HEK293 (cell line): Measurements from ENCODE around the gene CACNA2D3.
A peak's percentile ranks its signal among the peaks of the same experiment; 100 is the strongest.
"Not testable (repeated sequence)": the region's sequence is repeated elsewhere in the genome, so short reads cannot be mapped to it uniquely, and the experiment has no call there.

Experiments
- CTCF ChIA-PET: fragments of 350-600 bp; formaldehyde crosslinking; extraction: SDS; loops from one replicate; lab custom pipeline; 2021; ENCODE audit warnings: antibody characterized with exemption; lab: Yijun Ruan, JAX
- POLR2A ChIA-PET: fragments of 300-600 bp; formaldehyde crosslinking; extraction: SDS; loops from one replicate; lab custom pipeline; 2020; ENCODE audit warnings: antibody characterized with exemption, inconsistent platforms; lab: Yijun Ruan, JAX
- H3K27ac ChIP-seq: fragments of 200-500 bp; sonication (Bioruptor generic); 2 replicates; pipeline ENCODE4 v1.5.1; 2014; ENCODE audit warnings: low read depth, low read length, control low read depth, inconsistent platforms; ENCODE audit errors: extremely low read depth
- H3K36me3 ChIP-seq, 2 experiments: fragments of 200-500 bp in 1 of 2; sonication (Bioruptor generic) in 1 of 2; 1 replicate in 1 of 2; 2 replicates in 1 of 2; pipeline ENCODE4 v1.5.1; 2014 to 2017; ENCODE audit warnings: inconsistent platforms in 2 of 2, low read length in 2 of 2; ENCODE audit not compliant: control insufficient read depth in 2 of 2, insufficient read depth in 1 of 2
- H3K4me1 ChIP-seq: fragments of 200-500 bp; sonication (Bioruptor generic); 2 replicates; pipeline ENCODE4 v1.5.1; 2014; ENCODE audit warnings: mild to moderate bottlenecking, low read length, inconsistent platforms; ENCODE audit not compliant: control insufficient read depth, insufficient read depth
- H3K4me3 ChIP-seq: 2 replicates; pipeline ENCODE4 v1.5.1; 2011; ENCODE audit warnings: low read depth, mild to moderate bottlenecking, control low read depth, low read length, moderate library complexity
- H3K9me3 ChIP-seq: fragments of 200-500 bp; sonication (Bioruptor generic); 2 replicates; pipeline ENCODE4 v1.5.1; 2014; ENCODE audit warnings: low read depth, low read length, inconsistent platforms; ENCODE audit not compliant: control insufficient read depth, insufficient read depth
- FEZF1 ChIP-seq: fragments of 450-650 bp; formaldehyde crosslinking; IDR thresholded peaks from 2 replicates; pipeline ENCODE4 v1.5.1; 2016; ENCODE audit warnings: missing biosample characterization, missing genetic modification characterization
- GLI4 ChIP-seq: fragments of 450-650 bp; formaldehyde crosslinking; IDR thresholded peaks from 2 replicates; pipeline ENCODE4 v1.5.1; 2016; ENCODE audit warnings: missing biosample characterization, missing genetic modification characterization
- IKZF3 ChIP-seq: fragments of 450-650 bp; IDR thresholded peaks from 2 replicates; pipeline ENCODE4 v1.5.0; 2018; ENCODE audit warnings: missing biosample characterization, mild to moderate bottlenecking, missing genetic modification characterization, moderate library complexity
- SETDB1 ChIP-seq: IDR thresholded peaks from one replicate; pipeline ENCODE4 v1.6.1; 2017; ENCODE audit warnings: mild to moderate bottlenecking, low read length, moderate library complexity, mixed read lengths; ENCODE audit not compliant: insufficient read length
- ZBTB17 ChIP-seq: fragments of 450-650 bp; formaldehyde crosslinking; IDR thresholded peaks from 2 replicates; pipeline ENCODE4 v1.5.1; 2016; ENCODE audit warnings: missing biosample characterization, missing genetic modification characterization
- ZBTB48 ChIP-seq: fragments of 450-650 bp; formaldehyde crosslinking; IDR thresholded peaks from 2 replicates; pipeline ENCODE4 v1.5.1; 2016; ENCODE audit warnings: missing biosample characterization, missing genetic modification characterization
- ZNF155 ChIP-seq: fragments of 450-650 bp; formaldehyde crosslinking; IDR thresholded peaks from 2 replicates; pipeline ENCODE4 v1.5.1; 2016; ENCODE audit warnings: missing biosample characterization, missing genetic modification characterization
- ZNF16 ChIP-seq: fragments of 450-650 bp; formaldehyde crosslinking; IDR thresholded peaks from 2 replicates; pipeline ENCODE4 v1.5.1; 2016; ENCODE audit warnings: low read depth, missing biosample characterization, missing genetic modification characterization
- ZNF175 ChIP-seq: fragments of 450-650 bp; formaldehyde crosslinking; IDR thresholded peaks from 2 replicates; pipeline ENCODE4 v1.5.1; 2016; ENCODE audit warnings: missing biosample characterization, missing genetic modification characterization
- ZNF184 ChIP-seq: fragments of 450-650 bp; IDR thresholded peaks from 2 replicates; pipeline ENCODE4 v1.5.1; 2018; ENCODE audit warnings: missing biosample characterization, mild to moderate bottlenecking, missing genetic modification characterization
- ZNF37A ChIP-seq: fragments of 450-650 bp; IDR thresholded peaks from 2 replicates; pipeline ENCODE4 v1.5.1; 2018; ENCODE audit warnings: missing biosample characterization, missing genetic modification characterization
- ZNF426 ChIP-seq: fragments of 450-650 bp; formaldehyde crosslinking; IDR thresholded peaks from 2 replicates; pipeline ENCODE4 v1.5.1; 2017; ENCODE audit warnings: missing biosample characterization, missing genetic modification characterization, mild to moderate bottlenecking, inconsistent platforms, moderate library complexity
- ZNF510 ChIP-seq: fragments of 450-650 bp; formaldehyde crosslinking; IDR thresholded peaks from 2 replicates; pipeline ENCODE4 v1.5.1; 2018; ENCODE audit warnings: mild to moderate bottlenecking, missing genetic modification characterization, missing biosample characterization; ENCODE audit not compliant: insufficient replicate concordance
- ZNF530 ChIP-seq: fragments of 450-650 bp; formaldehyde crosslinking; IDR thresholded peaks from 2 replicates; pipeline ENCODE4 v1.5.1; 2016; ENCODE audit warnings: low read depth, missing biosample characterization, missing genetic modification characterization
- ZNF548 ChIP-seq: fragments of 450-650 bp; formaldehyde crosslinking; IDR thresholded peaks from 2 replicates; pipeline ENCODE4 v1.5.1; 2016; ENCODE audit warnings: missing biosample characterization, missing genetic modification characterization
- ZNF561 ChIP-seq: fragments of 450-650 bp; IDR thresholded peaks from 2 replicates; pipeline ENCODE4 v1.5.1; 2018; ENCODE audit warnings: missing biosample characterization, missing genetic modification characterization, borderline replicate concordance
- ZNF621 ChIP-seq: fragments of 450-650 bp; formaldehyde crosslinking; IDR thresholded peaks from 2 replicates; pipeline ENCODE4 v1.5.1; 2017; ENCODE audit warnings: missing biosample characterization, missing genetic modification characterization
- ZNF629 ChIP-seq: fragments of 450-650 bp; formaldehyde crosslinking; IDR thresholded peaks from 2 replicates; pipeline ENCODE4 v1.5.1; 2017; ENCODE audit warnings: missing biosample characterization, missing genetic modification characterization
- ZNF791 ChIP-seq: fragments of 450-650 bp; formaldehyde crosslinking; IDR thresholded peaks from 2 replicates; pipeline ENCODE4 v1.5.1; 2016; ENCODE audit warnings: missing biosample characterization, missing genetic modification characterization
- TF ChIP-seq, protein P1 (sequence below): fragments of 450-650 bp; formaldehyde crosslinking; IDR thresholded peaks from 2 replicates; pipeline ENCODE4 v1.5.1; 2017; ENCODE audit warnings: missing biosample characterization, missing genetic modification characterization
- TF ChIP-seq, protein P2 (sequence below): fragments of 450-650 bp; formaldehyde crosslinking; IDR thresholded peaks from 2 replicates; pipeline ENCODE4 v1.5.1; 2016; ENCODE audit warnings: missing biosample characterization, missing genetic modification characterization
- TF ChIP-seq, protein P3 (sequence below): fragments of 450-650 bp; formaldehyde crosslinking; IDR thresholded peaks from 2 replicates; pipeline ENCODE4 v1.5.1; 2017; ENCODE audit warnings: missing biosample characterization, missing genetic modification characterization
- TF ChIP-seq, protein P4 (sequence below): fragments of 450-650 bp; formaldehyde crosslinking; IDR thresholded peaks from 2 replicates; pipeline ENCODE4 v1.5.1; 2017; ENCODE audit warnings: missing biosample characterization, missing genetic modification characterization

The CACNA2D3 gene

DNA sequence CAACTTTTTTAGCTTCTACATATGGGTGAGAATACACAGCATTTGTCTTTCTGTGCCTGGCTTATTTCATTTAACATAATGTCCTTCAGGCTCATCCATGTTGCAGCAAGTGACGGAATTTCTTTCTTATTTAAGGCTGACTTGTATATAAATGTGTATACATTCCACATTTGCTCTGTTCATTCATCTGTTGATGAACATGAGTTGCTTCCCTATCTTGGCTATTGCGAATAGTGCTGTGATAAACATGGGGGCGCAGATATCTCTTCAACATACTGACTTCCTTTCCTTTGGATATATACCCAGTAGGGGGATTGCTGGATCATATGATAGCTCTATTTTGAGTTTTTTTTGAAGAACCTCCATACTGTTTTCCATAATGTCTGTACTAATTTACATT is 332.5 kb downstream of the CACNA2D3 start:
- H3K9me3 ChIP-seq = no peaks in the 10 kb centered on the region
- H3K36me3 ChIP-seq = no peaks in the 10 kb centered on the region
- H3K4me1 ChIP-seq = no peaks in the 10 kb centered on the region
- ChIA-PET POLR2A (no interaction called here), CTCF (no interaction called here)
- TF ChIP-seq, protein P1, sequence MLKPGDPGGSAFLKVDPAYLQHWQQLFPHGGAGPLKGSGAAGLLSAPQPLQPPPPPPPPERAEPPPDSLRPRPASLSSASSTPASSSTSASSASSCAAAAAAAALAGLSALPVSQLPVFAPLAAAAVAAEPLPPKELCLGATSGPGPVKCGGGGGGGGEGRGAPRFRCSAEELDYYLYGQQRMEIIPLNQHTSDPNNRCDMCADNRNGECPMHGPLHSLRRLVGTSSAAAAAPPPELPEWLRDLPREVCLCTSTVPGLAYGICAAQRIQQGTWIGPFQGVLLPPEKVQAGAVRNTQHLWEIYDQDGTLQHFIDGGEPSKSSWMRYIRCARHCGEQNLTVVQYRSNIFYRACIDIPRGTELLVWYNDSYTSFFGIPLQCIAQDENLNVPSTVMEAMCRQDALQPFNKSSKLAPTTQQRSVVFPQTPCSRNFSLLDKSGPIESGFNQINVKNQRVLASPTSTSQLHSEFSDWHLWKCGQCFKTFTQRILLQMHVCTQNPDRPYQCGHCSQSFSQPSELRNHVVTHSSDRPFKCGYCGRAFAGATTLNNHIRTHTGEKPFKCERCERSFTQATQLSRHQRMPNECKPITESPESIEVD (tag by site-specific recombination) = no peak
- TF ChIP-seq ZNF16 (no peak), ZNF530 (tag by site-specific recombination) (no peak), FEZF1 (tag by site-specific recombination) (no peak), ZNF548 (tag by site-specific recombination) (no peak)
- H3K27ac ChIP-seq = no peak overlapping the region
- H3K4me3 ChIP-seq = no peak overlapping the region

DNA sequence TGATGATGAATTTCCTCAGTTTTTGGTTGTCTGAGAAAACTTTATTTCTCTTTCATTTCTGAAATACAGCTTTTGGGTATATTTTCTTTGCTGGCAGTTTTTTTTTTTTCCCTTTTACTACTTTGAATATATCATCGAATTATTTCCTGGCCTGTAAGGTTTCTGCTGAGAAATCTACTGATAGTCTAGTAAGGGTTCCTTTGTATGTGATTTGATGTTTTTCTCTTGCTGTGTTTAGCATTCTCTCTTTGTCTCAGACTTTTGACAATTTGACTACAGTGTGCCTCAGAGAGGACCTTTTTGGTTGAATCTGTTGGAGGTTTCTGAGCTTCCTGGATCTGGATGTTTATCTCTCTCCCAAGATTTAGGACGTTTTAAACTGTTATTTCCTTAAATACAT is 336.0 kb downstream of the CACNA2D3 start:
- CTCF ChIA-PET = no interaction called here
- TF ChIP-seq, protein P2, sequence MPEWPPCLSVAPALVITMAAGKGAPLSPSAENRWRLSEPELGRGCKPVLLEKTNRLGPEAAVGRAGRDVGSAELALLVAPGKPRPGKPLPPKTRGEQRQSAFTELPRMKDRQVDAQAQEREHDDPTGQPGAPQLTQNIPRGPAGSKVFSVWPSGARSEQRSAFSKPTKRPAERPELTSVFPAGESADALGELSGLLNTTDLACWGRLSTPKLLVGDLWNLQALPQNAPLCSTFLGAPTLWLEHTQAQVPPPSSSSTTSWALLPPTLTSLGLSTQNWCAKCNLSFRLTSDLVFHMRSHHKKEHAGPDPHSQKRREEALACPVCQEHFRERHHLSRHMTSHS (tag by site-specific recombination) = no peak
- TF ChIP-seq, protein P3, sequence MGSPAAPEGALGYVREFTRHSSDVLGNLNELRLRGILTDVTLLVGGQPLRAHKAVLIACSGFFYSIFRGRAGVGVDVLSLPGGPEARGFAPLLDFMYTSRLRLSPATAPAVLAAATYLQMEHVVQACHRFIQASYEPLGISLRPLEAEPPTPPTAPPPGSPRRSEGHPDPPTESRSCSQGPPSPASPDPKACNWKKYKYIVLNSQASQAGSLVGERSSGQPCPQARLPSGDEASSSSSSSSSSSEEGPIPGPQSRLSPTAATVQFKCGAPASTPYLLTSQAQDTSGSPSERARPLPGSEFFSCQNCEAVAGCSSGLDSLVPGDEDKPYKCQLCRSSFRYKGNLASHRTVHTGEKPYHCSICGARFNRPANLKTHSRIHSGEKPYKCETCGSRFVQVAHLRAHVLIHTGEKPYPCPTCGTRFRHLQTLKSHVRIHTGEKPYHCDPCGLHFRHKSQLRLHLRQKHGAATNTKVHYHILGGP (tag by site-specific recombination) = no peak
- no peak for TF ChIP-seq IKZF3 (tag by site-specific recombination)
- TF ChIP-seq ZNF175 (tag by site-specific recombination) = no peak
- no peak for TF ChIP-seq ZNF561
- no peak for TF ChIP-seq ZNF37A (tag by site-specific recombination)
- TF ChIP-seq ZNF629 (tag by site-specific recombination) = no peak
- TF ChIP-seq GLI4 (tag by site-specific recombination) = no peak
- peak; percentile 96 for TF ChIP-seq ZNF791 (tag by site-specific recombination)
- TF ChIP-seq, protein P4, sequence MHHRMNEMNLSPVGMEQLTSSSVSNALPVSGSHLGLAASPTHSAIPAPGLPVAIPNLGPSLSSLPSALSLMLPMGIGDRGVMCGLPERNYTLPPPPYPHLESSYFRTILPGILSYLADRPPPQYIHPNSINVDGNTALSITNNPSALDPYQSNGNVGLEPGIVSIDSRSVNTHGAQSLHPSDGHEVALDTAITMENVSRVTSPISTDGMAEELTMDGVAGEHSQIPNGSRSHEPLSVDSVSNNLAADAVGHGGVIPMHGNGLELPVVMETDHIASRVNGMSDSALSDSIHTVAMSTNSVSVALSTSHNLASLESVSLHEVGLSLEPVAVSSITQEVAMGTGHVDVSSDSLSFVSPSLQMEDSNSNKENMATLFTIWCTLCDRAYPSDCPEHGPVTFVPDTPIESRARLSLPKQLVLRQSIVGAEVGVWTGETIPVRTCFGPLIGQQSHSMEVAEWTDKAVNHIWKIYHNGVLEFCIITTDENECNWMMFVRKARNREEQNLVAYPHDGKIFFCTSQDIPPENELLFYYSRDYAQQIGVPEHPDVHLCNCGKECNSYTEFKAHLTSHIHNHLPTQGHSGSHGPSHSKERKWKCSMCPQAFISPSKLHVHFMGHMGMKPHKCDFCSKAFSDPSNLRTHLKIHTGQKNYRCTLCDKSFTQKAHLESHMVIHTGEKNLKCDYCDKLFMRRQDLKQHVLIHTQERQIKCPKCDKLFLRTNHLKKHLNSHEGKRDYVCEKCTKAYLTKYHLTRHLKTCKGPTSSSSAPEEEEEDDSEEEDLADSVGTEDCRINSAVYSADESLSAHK (tag by site-specific recombination) = no peak
- TF ChIP-seq ZNF184 (tag by site-specific recombination) = no peak
- TF ChIP-seq ZNF621 (tag by site-specific recombination) = no peak
- TF ChIP-seq ZBTB48 = no peak
- TF ChIP-seq ZBTB17 = no peak
- no peak for TF ChIP-seq ZNF510 (tag by site-specific recombination)
- TF ChIP-seq ZNF155 (tag by site-specific recombination) = no peak
- TF ChIP-seq SETDB1 = peak; percentile 42
- TF ChIP-seq ZNF426 = no peak
- TF ChIP-seq, all 188 proteins: peak for 2
- POLR2A ChIA-PET = no interaction called here
- no peak overlapping the region for H3K4me3 ChIP-seq
- no peaks in the 10 kb centered on the region for H3K4me1 ChIP-seq
- no peak overlapping the region for H3K27ac ChIP-seq
- H3K36me3 ChIP-seq = no peaks in the 10 kb centered on the region
- H3K9me3 ChIP-seq = no peaks in the 10 kb centered on the region

DNA sequence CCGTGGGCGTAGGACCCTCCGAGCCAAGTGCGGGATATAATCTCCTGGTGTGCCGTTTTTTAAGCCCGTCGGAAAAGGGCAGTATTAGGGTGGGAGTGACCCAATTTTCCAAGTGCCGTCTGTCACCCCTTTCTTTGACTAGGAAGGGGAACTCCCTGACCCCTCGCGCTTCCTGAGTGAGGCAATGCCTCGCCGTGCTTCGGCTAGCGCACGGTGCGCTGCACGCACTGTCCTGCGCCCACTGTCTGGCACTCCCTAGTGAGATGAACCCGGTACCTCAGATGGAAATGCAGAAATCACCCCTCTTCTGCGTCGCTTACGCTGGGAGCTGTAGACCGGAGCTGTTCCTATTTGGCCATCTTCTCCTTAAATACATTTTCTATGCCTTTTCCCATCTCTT is 342.2 kb downstream of the CACNA2D3 start:
- CTCF ChIA-PET = not testable (repeated sequence)

More for the DNA sequence above, 342.2 kb downstream of the CACNA2D3 start:
- H3K27ac ChIP-seq, H3K4me3 ChIP-seq, H3K4me1 ChIP-seq, POLR2A ChIA-PET, H3K9me3 ChIP-seq, H3K36me3 ChIP-seq: not testable (repeated sequence)
